ENCODE results near the gene TMEM63B. TPM values are rescaled to one million over a fixed set of nuclear protein-coding genes. Genes with fewer than 3 reads are reported as not detected.
A peak's percentile ranks its signal among the peaks of the same experiment; 100 is the strongest.

TMEM63B gene
- total RNA-seq, 2 experiments from 2014 or later = 11.6 to 13.0 TPM

GRCh38 chr6:44110005-44110676 is 17.2 kb upstream of the TMEM63B start:
- H3K9me3 Mint-ChIP-seq = no peaks in the 10 kb centered on the region
- H3K4me3 Mint-ChIP-seq = no peak overlapping the region
- CTCF ChIA-PET = interaction anchor here (1.8 to 2.1 kb wide), 2 partner anchors 12 to 14 kb away, joined by 5 to 10 read pairs; no protein-coding TSS in a partner anchor
- POLR2A ChIA-PET = no interaction called here
- H3K27me3 Mint-ChIP-seq = no peaks in the 10 kb centered on the region
- H3K27ac Mint-ChIP-seq = no peak overlapping the region
- intact Hi-C loops (cut with micrococcal nuclease) = no loop called here
- no peaks in the 10 kb centered on the region for H3K4me1 Mint-ChIP-seq (ENCODE audit: low read depth)
- no peak for DNase-seq
- peaks cover 30% of the 10 kb centered on the region for H3K36me3 Mint-ChIP-seq

DNA sequence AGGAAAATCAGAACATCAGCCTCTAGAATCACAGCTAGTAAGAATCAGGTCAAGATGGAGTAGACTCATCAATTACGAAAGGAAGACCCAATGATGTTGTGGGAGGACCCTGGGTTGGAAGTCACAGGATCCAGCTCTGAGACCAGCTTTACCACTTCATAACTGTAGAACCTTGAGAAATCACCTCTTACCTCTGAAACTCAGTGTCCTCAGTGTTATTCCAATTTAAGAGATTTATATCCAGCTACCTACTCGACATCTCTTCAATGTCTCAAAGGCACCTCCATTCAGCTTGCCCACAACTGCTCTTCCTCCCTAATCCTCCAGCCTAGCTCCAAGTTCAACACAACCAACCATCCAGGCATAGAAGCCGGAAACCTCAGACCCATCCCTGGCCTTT is 16.4 kb upstream of the TMEM63B start:
- DNase-seq = no peak
- ChIA-PET POLR2A (interaction anchor here (0.7 kb wide), 1 partner anchor 8 kb away, joined by 3 read pairs; no protein-coding TSS in a partner anchor), CTCF (interaction anchor here (1.0 to 2.1 kb wide), 3 partner anchors 13 to 194 kb away, joined by 3 to 10 read pairs (median 5); no protein-coding TSS in a partner anchor)
- H3K27ac Mint-ChIP-seq = no peak overlapping the region
- H3K36me3 Mint-ChIP-seq = peaks cover 31% of the 10 kb centered on the region
- H3K4me3 Mint-ChIP-seq = no peak overlapping the region
- no peaks in the 10 kb centered on the region for H3K4me1 Mint-ChIP-seq (ENCODE audit: low read depth)
- no peaks in the 10 kb centered on the region for H3K27me3 Mint-ChIP-seq
- intact Hi-C loops (cut with micrococcal nuclease) = no loop called here
- no peaks in the 10 kb centered on the region for H3K9me3 Mint-ChIP-seq

GRCh38 chr6:44111434-44112417 is 15.6 kb upstream of the TMEM63B start:
- intact Hi-C loops (cut with micrococcal nuclease) = no loop called here
- H3K27ac Mint-ChIP-seq = no peak overlapping the region
- no peaks in the 10 kb centered on the region for H3K27me3 Mint-ChIP-seq
- no peak for DNase-seq
- POLR2A ChIA-PET = interaction anchor here (0.7 kb wide), 1 partner anchor 9 kb away, joined by 3 read pairs; no protein-coding TSS in a partner anchor
- no peak overlapping the region for H3K4me3 Mint-ChIP-seq
- no peaks in the 10 kb centered on the region for H3K9me3 Mint-ChIP-seq
- CTCF ChIA-PET = interaction anchor here (1.0 to 2.1 kb wide), 3 partner anchors 12 to 193 kb away, joined by 3 to 10 read pairs (median 3); no protein-coding TSS in a partner anchor
- H3K4me1 Mint-ChIP-seq (ENCODE audit: low read depth) = peaks cover 7% of the 10 kb centered on the region
- peaks cover 30% of the 10 kb centered on the region for H3K36me3 Mint-ChIP-seq

GRCh38 chr6:44113414-44113813 is 13.9 kb upstream of the TMEM63B start:
- ChIA-PET POLR2A (no interaction called here), CTCF (no interaction called here)
- Mint-ChIP-seq H3K4me1 (ENCODE audit: low read depth) (peaks cover 19% of the 10 kb centered on the region), H3K36me3 (peaks cover 33% of the 10 kb centered on the region), H3K27me3 (no peaks in the 10 kb centered on the region), H3K4me3 (no peak overlapping the region), H3K9me3 (no peaks in the 10 kb centered on the region), H3K27ac (no peak overlapping the region)
- intact Hi-C loops (cut with micrococcal nuclease) = no loop called here
- DNase-seq = no peak

- Mint-ChIP-seq H3K36me3 (peaks cover 31% of the 10 kb centered on the region), H3K4me1 (ENCODE audit: low read depth) (peaks cover 36% of the 10 kb centered on the region), H3K27ac (no peak overlapping the region), H3K4me3 (no peak overlapping the region), H3K27me3 (no peaks in the 10 kb centered on the region), H3K9me3 (no peaks in the 10 kb centered on the region)
- DNase-seq = no peak
- CTCF ChIA-PET = interaction anchor here (1.2 to 2.8 kb wide), 2 partner anchors 19 to 35 kb away, joined by 3 to 12 read pairs; no protein-coding TSS in a partner anchor
- POLR2A ChIA-PET = interaction anchor here (1.4 kb wide), 1 partner anchor 13 kb away, joined by 4 read pairs; no protein-coding TSS in a partner anchor
- intact Hi-C loops (cut with micrococcal nuclease) = no loop called here
Measured at GRCh38 chr6:44115866-44116265, 11.5 kb upstream of the TMEM63B start.

DNA sequence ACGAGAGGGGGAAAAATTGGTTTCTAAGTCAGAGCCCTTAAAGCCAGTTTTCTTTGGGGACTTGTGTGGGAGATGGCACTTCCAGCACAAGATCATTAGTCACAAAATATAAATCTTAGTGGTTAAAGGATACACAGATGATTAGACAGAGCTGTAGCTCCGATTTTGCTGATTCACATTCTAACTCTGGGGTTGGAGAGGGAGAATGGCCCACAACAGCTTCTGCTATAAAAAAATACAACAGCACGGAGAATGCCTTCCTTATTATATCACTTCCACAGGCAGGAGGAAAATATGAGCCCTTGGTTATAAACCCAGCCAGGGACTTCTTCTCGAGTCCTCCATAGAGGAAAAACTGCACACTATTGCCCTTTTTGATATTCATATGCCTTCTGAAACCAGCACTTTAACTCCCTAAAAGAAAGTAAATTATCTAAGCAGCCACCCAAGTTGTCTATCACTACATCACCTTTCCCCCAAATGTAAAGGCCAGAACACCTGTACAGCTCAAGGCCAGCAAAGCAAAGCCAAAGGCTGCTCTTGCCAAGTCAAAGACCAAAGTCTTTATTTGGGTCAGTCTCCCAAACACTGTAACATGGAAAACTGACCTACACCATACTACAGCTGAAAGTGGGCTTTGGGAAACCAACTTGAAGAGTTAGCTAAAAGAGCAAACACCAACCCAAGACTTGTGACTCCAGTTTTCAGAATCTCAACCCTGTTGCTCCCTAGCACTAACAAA is 10.5 kb upstream of the TMEM63B start:
- Mint-ChIP-seq H3K4me3 (no peak overlapping the region), H3K9me3 (no peaks in the 10 kb centered on the region), H3K27me3 (no peaks in the 10 kb centered on the region), H3K4me1 (ENCODE audit: low read depth) (peaks cover 43% of the 10 kb centered on the region), H3K27ac (no peak overlapping the region), H3K36me3 (peaks cover 22% of the 10 kb centered on the region)
- no peak for DNase-seq
- ChIA-PET POLR2A (interaction anchor here (0.7 to 1.4 kb wide), 5 partner anchors 11 to 69 kb away, joined by 3 to 4 read pairs (median 3); partner anchors contain the start of genes MRPL14 and TMEM63B), CTCF (interaction anchor here (1.2 to 2.8 kb wide), 3 partner anchors 20 to 56 kb away, joined by 3 to 12 read pairs (median 3); no protein-coding TSS in a partner anchor)
- intact Hi-C loops (cut with micrococcal nuclease) = no loop called here

DNA sequence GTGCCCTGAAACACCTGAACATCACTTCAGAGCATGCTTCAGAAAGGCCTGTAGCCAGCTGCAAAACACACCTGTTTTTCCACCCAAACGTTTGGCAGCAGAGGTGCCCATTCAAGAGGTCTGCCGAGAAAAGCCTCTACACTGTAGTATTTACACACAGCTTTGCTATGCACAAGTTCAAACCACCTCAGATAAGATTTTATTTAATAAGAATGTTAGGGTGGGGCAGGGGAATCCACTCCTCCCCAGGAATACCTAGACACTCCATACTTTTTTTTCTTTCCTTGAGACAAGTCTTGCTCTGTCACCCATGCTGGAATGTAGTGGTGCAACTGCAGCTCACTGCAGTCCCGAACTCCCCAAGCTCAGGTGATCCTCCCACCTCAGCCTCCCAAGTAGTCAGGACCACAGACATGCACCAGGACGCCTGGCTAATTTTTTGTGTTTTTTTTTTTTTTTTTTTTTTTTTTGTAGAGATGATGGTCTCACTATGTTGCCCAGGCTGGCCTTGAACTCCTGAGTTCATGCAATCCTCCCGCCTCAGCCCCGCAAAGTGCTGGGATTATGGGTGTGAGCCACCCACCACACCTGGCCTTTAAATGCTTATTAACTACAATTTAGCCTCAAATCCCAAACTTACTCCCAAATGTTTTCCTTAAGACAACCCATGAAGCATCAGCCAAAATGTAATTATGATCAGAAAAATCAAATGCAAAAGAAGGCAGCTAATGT is 9.8 kb upstream of the TMEM63B start:
- Mint-ChIP-seq H3K36me3 (peaks cover 17% of the 10 kb centered on the region), H3K4me3 (no peak overlapping the region), H3K4me1 (ENCODE audit: low read depth) (peaks cover 47% of the 10 kb centered on the region), H3K27me3 (no peaks in the 10 kb centered on the region), H3K9me3 (no peaks in the 10 kb centered on the region), H3K27ac (no peak overlapping the region)
- intact Hi-C loops (cut with micrococcal nuclease) = no loop called here
- ChIA-PET CTCF (interaction anchor here (0.9 to 2.8 kb wide), 3 partner anchors 18 to 55 kb away, joined by 3 to 12 read pairs (median 3); no protein-coding TSS in a partner anchor), POLR2A (interaction anchor here (0.7 to 1.2 kb wide), 3 partner anchors 14 to 68 kb away, joined by 3 to 4 read pairs (median 3); no protein-coding TSS in a partner anchor)
- DNase-seq = no peak

DNA sequence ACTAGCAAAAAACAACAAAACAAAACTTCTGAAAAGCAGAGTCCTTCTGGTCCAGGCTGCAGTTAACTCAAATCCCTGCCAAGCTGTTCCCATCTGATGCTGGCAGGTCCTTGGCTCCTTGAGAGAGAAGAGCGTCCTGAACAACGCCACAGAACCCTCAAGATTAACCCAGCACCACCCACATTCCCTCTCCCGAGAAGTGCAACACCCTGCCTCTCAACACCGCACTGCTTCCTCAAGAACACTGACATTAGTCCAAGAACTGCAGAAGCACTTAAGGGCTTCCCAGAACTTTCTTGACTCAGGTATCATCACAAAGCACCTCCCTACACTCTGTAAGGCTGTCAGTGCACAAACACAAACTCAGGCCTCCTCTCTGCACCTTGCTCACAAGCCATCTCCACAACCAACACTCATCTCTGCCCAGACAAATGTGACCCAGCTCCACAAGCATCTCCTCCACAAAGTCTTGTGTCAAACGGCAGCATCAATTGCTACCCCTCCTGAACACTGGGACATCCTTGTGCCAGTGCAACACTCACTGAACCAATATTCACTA is 7.6 kb upstream of the TMEM63B start:
- Mint-ChIP-seq H3K27ac (no peak overlapping the region), H3K27me3 (no peaks in the 10 kb centered on the region), H3K9me3 (no peaks in the 10 kb centered on the region), H3K36me3 (peaks cover 9% of the 10 kb centered on the region), H3K4me3 (no peak overlapping the region), H3K4me1 (ENCODE audit: low read depth) (peaks cover 69% of the 10 kb centered on the region)
- intact Hi-C loops (cut with micrococcal nuclease) = no loop called here
- ChIA-PET CTCF (interaction anchor here (0.6 to 1.2 kb wide), 2 partner anchors 31 to 421 kb away, joined by 3 to 4 read pairs; no protein-coding TSS in a partner anchor), POLR2A (no interaction called here)
- no peak for DNase-seq

DNA sequence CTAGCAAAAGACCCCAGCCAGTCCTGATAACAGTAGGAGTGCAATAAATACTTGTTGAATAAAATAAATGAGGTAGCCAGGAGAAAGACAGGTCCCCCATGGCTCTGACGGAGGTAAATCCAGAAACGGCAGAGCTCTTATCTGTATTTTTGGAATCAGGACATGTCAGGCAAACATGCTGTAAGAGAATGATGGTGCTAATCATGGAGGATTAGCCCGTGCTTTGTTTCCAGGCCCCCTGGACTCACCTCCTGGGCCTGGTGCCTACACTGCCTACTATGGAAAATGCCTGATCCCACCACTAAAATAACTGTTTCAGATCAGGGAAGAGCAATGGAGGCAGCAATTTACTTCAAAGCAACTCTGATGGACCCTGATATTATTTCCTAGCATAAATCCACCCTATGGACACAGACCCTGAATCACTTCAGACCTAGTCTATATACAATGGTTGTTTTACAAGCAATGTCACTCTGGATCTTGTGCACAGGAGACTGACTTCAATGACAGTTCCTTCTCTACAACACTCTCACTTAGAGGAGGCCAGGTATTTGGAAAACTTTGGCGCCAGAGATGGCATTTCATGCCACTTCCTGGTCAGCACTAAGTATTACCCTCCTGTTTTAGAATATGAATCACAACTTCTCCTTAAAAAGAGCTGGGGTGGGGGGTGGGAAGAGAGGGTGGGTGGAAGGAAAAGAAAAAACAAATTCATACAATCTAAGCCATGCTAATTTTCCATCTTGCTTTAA is 6.5 kb upstream of the TMEM63B start:
- no peak for DNase-seq
- Mint-ChIP-seq H3K27me3 (no peaks in the 10 kb centered on the region), H3K27ac (no peak overlapping the region), H3K36me3 (peaks cover 4% of the 10 kb centered on the region), H3K4me1 (ENCODE audit: low read depth) (peaks cover 76% of the 10 kb centered on the region), H3K4me3 (no peak overlapping the region), H3K9me3 (no peaks in the 10 kb centered on the region)
- ChIA-PET CTCF (interaction anchor here (0.6 to 1.3 kb wide), 4 partner anchors 30 to 151 kb away, joined by 3 read pairs; no protein-coding TSS in a partner anchor), POLR2A (no interaction called here)
- intact Hi-C loops (cut with micrococcal nuclease) = no loop called here

- POLR2A ChIA-PET = interaction anchor here (0.8 to 1.3 kb wide), 4 partner anchors 10 to 124 kb away, joined by 3 to 5 read pairs (median 4); partner anchors contain the start of gene HSP90AB1
- Mint-ChIP-seq H3K9me3 (no peaks in the 10 kb centered on the region), H3K4me1 (ENCODE audit: low read depth) (peaks cover 71% of the 10 kb centered on the region), H3K4me3 (peak overlapping the region; percentile 2), H3K27me3 (no peaks in the 10 kb centered on the region), H3K36me3 (peaks cover 4% of the 10 kb centered on the region), H3K27ac (peak overlapping the region; percentile 31)
- DNase-seq = peak; percentile 20
- intact Hi-C loops (cut with micrococcal nuclease) = no loop called here
- CTCF ChIA-PET = interaction anchor here (1.2 kb wide), 1 partner anchor 48 kb away, joined by 3 read pairs; no protein-coding TSS in a partner anchor
Measured at GRCh38 chr6:44122801-44123200, 4.6 kb upstream of the TMEM63B start.
